Left lobe of liver (tissue), 2 donors: ENCODE data around the gene ANKS1A. TPM values are rescaled to one million over a fixed set of nuclear protein-coding genes. Genes with fewer than 3 reads are reported as not detected.
"Not testable (repeated sequence)": the region's sequence is repeated elsewhere in the genome, so short reads cannot be mapped to it uniquely, and the experiment has no call there.

ENCODE experiments used
- ATAC-seq: fragments of 200-7000 bp; cut with Tn5 transposase; one replicate; pipeline ENCODE4 v1.9.1; 2020; ENCODE audit warnings: mild to moderate bottlenecking, moderate library complexity
- DNase-seq: peaks from one replicate; pipeline ENCODE4 v3.0.0-alpha.2; 2020; ENCODE audit warnings: low spot score
- total RNA-seq: library from RNA; stranded (reverse); gene quantifications from one replicate; pipeline ENCODE4 v1.2.1, GENCODE V29; 2021
- donor health status: DM: no; HTN: no; CAD: no; lungs with moderate emphysema.
- donor health status: DM: no; HTN: yes; CAD: no.

ANKS1A gene
- total RNA-seq, 1 donor from 2014 or later = 13.4 TPM

- ATAC-seq (no peak), DNase-seq (no peak)
Observed at GRCh38 chr6:34884996-34885395, 4.1 kb upstream of the ANKS1A start.

GRCh38 chr6:34885837-34886236 lies 3.2 kb upstream of the ANKS1A start:
- DNase-seq, ATAC-seq: not testable (repeated sequence)

- ATAC-seq (peak; percentile 80), DNase-seq (peak; percentile 95)
Observed at GRCh38 chr6:34887753-34888513, 1.1 kb upstream of the ANKS1A start, which contains the start of gene TAF11. TSS of gene TAF11 (minus strand) at chr6:34888042. CDS start at chr6:34887957, 85 bp downstream.

DNA sequence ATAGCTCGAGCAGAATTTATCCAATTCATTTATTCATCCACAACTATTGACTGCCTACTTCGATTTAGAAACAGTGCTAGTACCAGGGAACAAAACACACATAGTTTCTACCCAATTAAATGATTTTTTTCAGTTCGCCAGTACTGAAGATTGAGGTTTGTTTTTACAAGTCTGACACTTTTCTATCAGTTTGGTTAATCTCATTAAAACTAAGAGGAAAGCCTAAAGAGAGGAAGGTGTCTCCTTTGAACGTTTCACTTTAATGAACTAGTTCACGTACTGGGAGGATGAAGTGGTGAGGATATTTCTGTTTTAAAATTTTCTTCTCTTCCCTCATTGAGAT lies 570 bp upstream of the ANKS1A start:
- DNase-seq = no peak

DNA sequence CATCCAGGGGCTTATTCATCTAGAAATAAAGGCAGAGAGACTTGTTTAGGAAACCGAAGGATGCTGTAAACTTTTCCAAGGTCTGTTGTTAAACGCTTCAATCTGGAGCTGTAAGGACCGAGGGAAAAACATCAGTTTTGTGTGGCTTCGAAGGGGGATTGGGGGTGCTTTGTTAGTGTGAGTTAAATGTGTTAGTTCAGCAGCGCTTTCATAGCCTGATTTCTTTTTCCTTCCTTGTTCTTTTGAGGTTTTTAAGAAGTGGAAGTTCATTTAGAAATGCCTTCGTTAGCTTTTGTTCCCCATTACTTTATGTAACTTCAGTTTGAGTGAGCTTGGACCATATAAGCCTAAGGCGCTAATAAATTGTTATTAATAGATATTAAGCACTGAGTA lies 1.5 kb downstream of the ANKS1A start:
- ATAC-seq (no peak), DNase-seq (no peak)

More for the DNA sequence above, 570 bp upstream of the ANKS1A start:
- no peak for ATAC-seq

- no peak for ATAC-seq
Observed at GRCh38 chr6:34891296-34891695, 2.2 kb downstream of the ANKS1A start.

GRCh38 chr6:34894693-34895092 lies 5.6 kb downstream of the ANKS1A start:
- no peak for ATAC-seq
- DNase-seq = no peak

More at GRCh38 chr6:34891296-34891695, 2.2 kb downstream of the ANKS1A start:
- DNase-seq = no peak

GRCh38 chr6:34897130-34897529 lies 8.1 kb downstream of the ANKS1A start:
- no peak for ATAC-seq

GRCh38 chr6:34897716-34898115 lies 8.7 kb downstream of the ANKS1A start:
- ATAC-seq (no peak), DNase-seq (no peak)

More at GRCh38 chr6:34897130-34897529, 8.1 kb downstream of the ANKS1A start:
- DNase-seq = no peak

GRCh38 chr6:34899748-34900147 lies 10.7 kb downstream of the ANKS1A start:
- not testable (repeated sequence) for ATAC-seq, DNase-seq

- DNase-seq = no peak
- no peak for ATAC-seq
Observed at GRCh38 chr6:34900321-34901031, 11.4 kb downstream of the ANKS1A start.

GRCh38 chr6:34901930-34902329 lies 12.9 kb downstream of the ANKS1A start:
- DNase-seq = no peak
- ATAC-seq = peak; percentile 31

DNA sequence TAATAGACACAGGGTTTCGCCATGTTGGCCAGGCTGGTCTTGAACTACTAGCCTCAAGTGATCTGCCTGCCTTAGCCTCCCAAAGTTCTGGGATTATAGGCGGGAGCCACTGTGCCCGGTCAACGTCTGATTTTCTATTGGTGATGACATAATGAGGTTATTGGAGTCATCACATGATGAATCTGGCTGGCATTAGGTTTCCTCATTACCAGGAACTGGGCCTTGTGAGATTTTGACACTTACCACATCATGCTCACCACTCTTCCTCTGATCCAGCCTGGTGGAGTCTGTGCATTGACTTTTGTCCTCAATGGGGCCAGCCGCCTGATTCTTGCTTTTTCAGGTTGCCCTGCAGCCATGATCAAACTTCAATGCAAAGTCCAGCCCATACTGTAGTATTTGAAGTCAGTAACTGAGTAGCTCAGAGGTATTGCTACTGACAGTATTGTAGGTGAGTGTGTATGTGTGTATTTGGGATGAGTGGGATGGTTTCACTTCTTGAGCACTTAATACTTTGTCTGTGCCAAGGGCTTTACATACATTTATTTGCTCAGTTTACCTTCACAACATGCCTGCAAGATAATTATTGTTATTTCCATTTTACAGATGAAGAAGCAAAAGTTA lies 16.0 kb downstream of the ANKS1A start:
- no peak for DNase-seq
- no peak for ATAC-seq

DNA sequence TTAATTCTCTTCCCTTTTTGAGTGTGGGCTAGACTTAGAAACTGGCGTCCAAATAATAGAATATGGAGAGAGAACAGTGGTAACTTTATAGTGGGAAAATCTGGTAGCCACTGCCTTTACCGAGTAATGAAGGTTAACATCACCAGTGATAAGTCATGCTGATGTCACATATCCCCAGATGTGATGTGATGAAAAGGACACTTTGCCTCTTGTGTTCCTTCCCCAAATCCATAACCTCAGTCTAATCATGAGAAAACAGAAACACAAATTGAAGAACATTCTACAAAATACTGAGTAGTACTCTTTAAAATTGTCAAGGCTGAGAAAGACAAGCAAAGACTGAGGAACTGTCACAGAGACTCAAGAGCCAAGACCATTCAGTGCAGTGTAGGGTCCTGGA lies 17.8 kb downstream of the ANKS1A start:
- no peak for ATAC-seq
- no peak for DNase-seq

- ATAC-seq (no peak), DNase-seq (no peak)
Observed at GRCh38 chr6:34908194-34908593, 19.1 kb downstream of the ANKS1A start.

DNA sequence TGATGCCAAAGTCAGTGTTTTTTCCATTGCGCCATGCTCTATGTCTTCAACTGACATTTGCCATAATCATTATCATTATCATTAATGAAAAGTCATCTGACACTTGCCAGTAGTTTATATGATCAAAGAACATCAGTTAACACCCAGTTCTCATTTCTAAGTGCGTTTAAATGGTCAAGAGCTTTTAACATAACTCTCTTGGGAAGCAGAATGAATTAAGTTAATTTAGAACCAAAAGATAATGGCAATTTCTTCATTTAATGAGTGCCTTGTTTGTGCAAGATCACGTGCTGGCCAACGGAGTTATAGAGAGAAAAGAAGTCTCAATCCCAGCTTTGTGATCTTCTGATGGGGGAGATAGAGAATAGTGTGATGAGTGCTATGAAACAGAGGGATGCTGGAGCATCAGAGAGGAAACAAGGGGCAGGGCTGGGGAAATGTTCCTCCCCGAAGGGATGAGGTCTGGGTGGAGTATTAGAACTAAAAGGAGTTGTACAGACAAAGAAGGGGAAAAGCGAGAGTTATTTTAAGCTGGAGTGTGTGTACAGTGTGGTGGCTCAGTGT lies 20.3 kb downstream of the ANKS1A start:
- ATAC-seq = no peak

GRCh38 chr6:34911822-34912221 lies 22.8 kb downstream of the ANKS1A start:
- DNase-seq = no peak
- ATAC-seq = no peak

More for the DNA sequence above, 20.3 kb downstream of the ANKS1A start:
- DNase-seq = no peak

GRCh38 chr6:34912715-34913464 lies 23.8 kb downstream of the ANKS1A start:
- DNase-seq = no peak

GRCh38 chr6:34914358-34914757 lies 25.3 kb downstream of the ANKS1A start:
- ATAC-seq (no peak), DNase-seq (no peak)

More at GRCh38 chr6:34912715-34913464, 23.8 kb downstream of the ANKS1A start:
- ATAC-seq = no peak

GRCh38 chr6:34916348-34916967 lies 27.4 kb downstream of the ANKS1A start:
- no peak for ATAC-seq
- no peak for DNase-seq
